OCI-LY3 (cell line): ENCODE results near the gene LUZP1.

Experiments used
- H2AFZ ChIP-seq: fragments of 200-600, 300-600 bp; shearing (Covaris generic); 2 replicates; pipeline ENCODE4 v1.6.0; 2014; ENCODE audit warnings: antibody characterized with exemption, low read depth, low read length
- H3K27ac ChIP-seq: fragments of 200-600, 300-600 bp; sonication (generic); 2 replicates; pipeline ENCODE4 v1.5.1; 2014; ENCODE audit warnings: mild to moderate bottlenecking, low read length, moderate library complexity, mixed read lengths
- H3K27me3 ChIP-seq: fragments of 200-600, 300-600 bp; sonication (generic); 2 replicates; pipeline ENCODE4 v1.6.1; 2014; ENCODE audit warnings: low read depth, low read length, mixed read lengths
- H3K36me3 ChIP-seq: fragments of 200-600, 300-600 bp; sonication (generic); replicated peaks from 2 replicates; pipeline ENCODE3; 2014; ENCODE audit warnings: low read depth, low read length, mixed read lengths
- H3K4me1 ChIP-seq: fragments of 300-600, 200-600 bp; sonication (generic); 2 replicates; pipeline ENCODE4 v1.6.1; 2014; ENCODE audit warnings: low read length, mixed read lengths
- H3K4me2 ChIP-seq: fragments of 200-600, 300-600 bp; sonication (generic); 2 replicates; pipeline ENCODE4 v1.6.1; 2014; ENCODE audit warnings: low read length, mixed read lengths
- H3K4me3 ChIP-seq: fragments of 300-600, 200-600 bp; sonication (generic); 2 replicates; pipeline ENCODE4 v1.5.1; 2014; ENCODE audit warnings: antibody characterized with exemption, mild to moderate bottlenecking, low read length, moderate library complexity
- H3K79me2 ChIP-seq: fragments of 300-600, 200-600 bp; shearing (Covaris generic); 2 replicates; pipeline ENCODE4 v1.6.1; 2014; ENCODE audit warnings: mild to moderate bottlenecking, low read length, mixed read lengths
- H3K9ac ChIP-seq: fragments of 300-600, 200-600 bp; shearing (Covaris generic); 2 replicates; pipeline ENCODE4 v1.6.0; 2014; ENCODE audit warnings: mild to moderate bottlenecking, low read length, moderate library complexity
- H3K9me3 ChIP-seq: fragments of 200-600, 300-600 bp; shearing (Covaris generic); 2 replicates; pipeline ENCODE4 v1.6.1; 2014; ENCODE audit warnings: low read length, mixed read lengths; ENCODE audit not compliant: insufficient read depth
- H4K20me1 ChIP-seq: fragments of 200-600, 300-600 bp; sonication (generic); 2 replicates; pipeline ENCODE4 v1.6.1; 2016; ENCODE audit warnings: low read length, mixed read lengths; ENCODE audit not compliant: insufficient read depth
- EZH2phosphoT487 ChIP-seq: fragments of 200-600 bp; shearing (Covaris generic); IDR thresholded peaks from 2 replicates; pipeline ENCODE4 v1.6.1; 2018; ENCODE audit warnings: antibody characterized with exemption, mixed run types, low read depth
- TF ChIP-seq, protein P1 (sequence below): fragments of 200-600, 300-600 bp; sonication (generic); IDR thresholded peaks from 2 replicates; pipeline ENCODE4 v1.5.1; 2014; ENCODE audit warnings: antibody characterized with exemption, low read length, low read depth

The LUZP1 gene

DNA sequence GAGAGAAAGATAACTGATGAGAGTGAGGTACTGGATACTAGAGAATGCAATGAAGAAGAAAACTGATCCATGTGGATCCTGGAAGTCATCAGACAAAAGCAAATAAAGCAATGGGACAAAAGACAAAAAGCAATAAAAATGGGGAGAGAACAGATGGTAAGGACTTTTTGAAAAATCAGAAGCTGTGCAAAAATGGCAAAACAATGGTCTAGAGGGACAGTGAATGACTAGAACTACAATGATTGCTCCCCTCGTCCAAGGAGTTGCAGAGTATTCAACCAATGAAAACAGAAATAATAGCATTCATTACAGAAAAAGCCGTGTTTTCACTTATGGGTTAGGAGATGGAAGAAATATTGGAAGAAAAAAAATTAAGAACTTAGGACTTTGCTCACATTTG is 18.5 kb downstream of the LUZP1 start:
- H4K20me1 ChIP-seq: peaks cover 5% of the 10 kb centered on the region
- no peak overlapping the region for H3K27ac ChIP-seq
- H3K9me3 ChIP-seq: no peaks in the 10 kb centered on the region
- H3K9ac ChIP-seq: no peak overlapping the region
- H3K4me2 ChIP-seq: no peak overlapping the region
- H3K4me1 ChIP-seq: peaks cover 5% of the 10 kb centered on the region
- H3K79me2 ChIP-seq: no peaks in the 10 kb centered on the region
- TF ChIP-seq, protein P1, sequence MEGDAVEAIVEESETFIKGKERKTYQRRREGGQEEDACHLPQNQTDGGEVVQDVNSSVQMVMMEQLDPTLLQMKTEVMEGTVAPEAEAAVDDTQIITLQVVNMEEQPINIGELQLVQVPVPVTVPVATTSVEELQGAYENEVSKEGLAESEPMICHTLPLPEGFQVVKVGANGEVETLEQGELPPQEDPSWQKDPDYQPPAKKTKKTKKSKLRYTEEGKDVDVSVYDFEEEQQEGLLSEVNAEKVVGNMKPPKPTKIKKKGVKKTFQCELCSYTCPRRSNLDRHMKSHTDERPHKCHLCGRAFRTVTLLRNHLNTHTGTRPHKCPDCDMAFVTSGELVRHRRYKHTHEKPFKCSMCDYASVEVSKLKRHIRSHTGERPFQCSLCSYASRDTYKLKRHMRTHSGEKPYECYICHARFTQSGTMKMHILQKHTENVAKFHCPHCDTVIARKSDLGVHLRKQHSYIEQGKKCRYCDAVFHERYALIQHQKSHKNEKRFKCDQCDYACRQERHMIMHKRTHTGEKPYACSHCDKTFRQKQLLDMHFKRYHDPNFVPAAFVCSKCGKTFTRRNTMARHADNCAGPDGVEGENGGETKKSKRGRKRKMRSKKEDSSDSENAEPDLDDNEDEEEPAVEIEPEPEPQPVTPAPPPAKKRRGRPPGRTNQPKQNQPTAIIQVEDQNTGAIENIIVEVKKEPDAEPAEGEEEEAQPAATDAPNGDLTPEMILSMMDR: no peak
- no peak for TF ChIP-seq EZH2phosphoT487
- H3K27me3 ChIP-seq: no peaks in the 10 kb centered on the region
- H3K4me3 ChIP-seq: no peak overlapping the region
- no peak overlapping the region for H2AFZ ChIP-seq
- H3K36me3 ChIP-seq: no peaks in the 10 kb centered on the region

DNA sequence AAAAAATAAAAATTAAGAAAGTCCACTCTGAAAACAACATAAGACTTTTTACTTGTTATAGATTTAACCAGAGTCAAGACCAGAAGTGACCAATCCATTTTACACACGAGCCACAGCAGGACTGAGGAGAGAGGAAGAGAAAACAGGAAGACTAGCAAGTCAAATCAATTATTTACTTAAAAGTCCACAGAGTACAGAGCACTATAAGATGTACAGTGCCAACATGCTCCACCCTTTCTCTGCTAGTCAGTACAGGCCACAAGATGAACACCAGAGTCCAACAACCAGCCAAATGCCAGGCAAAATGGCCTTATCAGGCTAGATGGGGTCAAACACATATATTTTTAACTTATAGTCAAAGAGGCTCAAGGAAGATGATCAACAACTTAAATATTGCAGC is 19.5 kb downstream of the LUZP1 start:
- Histone ChIP-seq H3K79me2 (no peaks in the 10 kb centered on the region), H3K27me3 (no peaks in the 10 kb centered on the region), H3K9me3 (no peaks in the 10 kb centered on the region), H3K4me3 (no peak overlapping the region), H3K9ac (no peak overlapping the region), H3K27ac (no peak overlapping the region), H3K4me2 (peak overlapping the region; percentile 40), H4K20me1 (peaks cover 5% of the 10 kb centered on the region), H2AFZ (no peak overlapping the region), H3K36me3 (no peaks in the 10 kb centered on the region), H3K4me1 (peaks cover 5% of the 10 kb centered on the region)
- no peak for TF ChIP-seq EZH2phosphoT487
- TF ChIP-seq, protein P1: no peak

DNA sequence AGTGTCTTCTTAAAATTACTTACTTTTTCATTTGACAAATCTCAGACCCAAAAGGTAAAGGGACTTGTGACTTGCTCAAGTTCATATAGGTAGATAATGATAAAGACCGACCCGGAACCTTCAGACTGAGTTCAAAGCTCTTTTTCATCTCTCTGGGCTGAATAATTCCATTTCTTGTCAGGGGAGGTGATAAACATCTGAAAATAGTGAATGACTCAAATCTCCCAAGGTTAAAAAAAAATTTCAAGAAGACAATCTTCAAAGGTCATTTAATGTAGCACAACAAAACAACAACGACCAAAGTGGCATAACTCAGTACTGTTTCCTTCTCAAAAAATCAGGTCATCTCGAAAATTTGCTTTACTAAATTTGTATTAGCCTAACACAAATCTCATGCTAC is 20.6 kb downstream of the LUZP1 start:
- no peak overlapping the region for H3K27ac ChIP-seq
- no peaks in the 10 kb centered on the region for H3K27me3 ChIP-seq

DNA sequence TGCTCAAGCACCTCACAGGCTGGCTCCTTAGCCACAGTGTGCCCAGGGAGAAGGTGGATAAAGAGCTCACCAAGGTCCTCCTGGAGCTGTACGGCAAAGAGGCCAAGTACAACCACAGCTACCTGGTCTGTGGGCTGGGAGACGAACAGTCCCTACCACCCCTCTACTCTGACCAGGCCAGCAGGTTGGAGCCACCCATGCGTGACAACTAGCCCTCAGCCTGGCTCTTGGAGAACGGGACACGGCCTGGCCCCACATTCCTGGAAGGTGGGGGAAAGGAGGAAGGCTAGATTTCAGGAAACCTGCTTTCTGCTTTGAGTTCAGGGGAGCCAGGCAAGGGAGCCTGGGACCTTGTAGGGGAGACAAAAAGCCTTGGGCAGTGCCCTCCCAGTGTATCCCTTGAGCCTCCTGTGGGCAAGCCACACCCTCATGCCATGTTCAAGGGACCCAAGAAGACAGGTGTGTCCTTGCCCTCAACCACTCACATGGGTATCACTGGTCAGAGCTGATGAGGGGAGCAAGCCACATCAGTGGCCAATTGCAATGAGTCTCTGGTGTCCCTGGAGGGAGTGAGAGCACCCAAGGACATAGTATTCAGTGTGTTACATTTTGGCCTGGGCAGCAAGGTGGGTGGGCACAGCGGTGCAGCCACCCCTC is 27.6 kb downstream of the LUZP1 start:
- no peaks in the 10 kb centered on the region for H3K79me2 ChIP-seq

More for the DNA sequence above, 20.6 kb downstream of the LUZP1 start:
- Histone ChIP-seq H2AFZ (no peak overlapping the region), H3K4me2 (no peak overlapping the region), H3K36me3 (no peaks in the 10 kb centered on the region), H3K9ac (no peak overlapping the region), H3K79me2 (no peaks in the 10 kb centered on the region), H4K20me1 (peaks cover 5% of the 10 kb centered on the region), H3K4me3 (no peak overlapping the region), H3K9me3 (no peaks in the 10 kb centered on the region), H3K4me1 (peaks cover 5% of the 10 kb centered on the region)
- TF ChIP-seq, protein P1: no peak
- TF ChIP-seq EZH2phosphoT487: no peak

More for the DNA sequence above, 27.6 kb downstream of the LUZP1 start:
- TF ChIP-seq, protein P1: no peak
- TF ChIP-seq EZH2phosphoT487: no peak
- H3K27me3 ChIP-seq: no peaks in the 10 kb centered on the region
- no peaks in the 10 kb centered on the region for H3K9me3 ChIP-seq
- H3K4me1 ChIP-seq: no peaks in the 10 kb centered on the region
- H2AFZ ChIP-seq: no peak overlapping the region
- no peak overlapping the region for H3K4me2 ChIP-seq
- no peak overlapping the region for H3K4me3 ChIP-seq
- H3K27ac ChIP-seq: no peak overlapping the region
- no peaks in the 10 kb centered on the region for H4K20me1 ChIP-seq
- H3K36me3 ChIP-seq: no peaks in the 10 kb centered on the region
- no peak overlapping the region for H3K9ac ChIP-seq
